ENCODE data around the gene RPL22.

- no peak for TF ChIP-seq CTCF (conservative IDR thresholded peaks at IDR 0.05)
- no peak for TF ChIP-seq ZFX (IDR thresholded peaks at IDR 0.05)
Measured at GRCh38 chr1:6184083-6184783, 15.2 kb downstream of the RPL22 start.
